Right lobe of liver (tissue), 4 donors: ENCODE data around the gene UBE2N.

Experiments
- CTCF ChIP-seq, 4 donors: fragments of 200-600 bp in 3 of 4; fragments of 450-650 bp in 1 of 4; IDR thresholded peaks; one replicate each; pipeline versions ENCODE4 v1.5.1 to v1.8.0; 2016 to 2022; ENCODE audit warnings: antibody characterized with exemption in 4 of 4, mild to moderate bottlenecking in 2 of 4
- POLR2A ChIP-seq: fragments of 450-650 bp; IDR thresholded peaks from one replicate; pipeline ENCODE4 v1.6.1; 2017; ENCODE audit warnings: antibody characterized with exemption, mild to moderate bottlenecking
- donor health status: DM: no; HTN: no; CAD: no.
- donor health status: DM: no; HTN: no; CAD: no.
- donor health status: DM: no; HTN: yes; CAD: no.

- TF ChIP-seq CTCF (IDR thresholded peaks at IDR 0.05) = no peak
- TF ChIP-seq POLR2A = no peak
Measured at GRCh38 chr12:93390031-93390430, 51.7 kb downstream of the UBE2N start.
